Trophoblast cell (in vitro differentiated cells and primary cell): Measurements from ENCODE around the gene ECM2.

Experiments
- DNase-seq, 2 donors: peaks; one replicate each; pipeline ENCODE4 v3.0.0-alpha.2; 2016
- H2AFZ ChIP-seq: 2 replicates; pipeline ENCODE4 v1.6.1; 2013; ENCODE audit warnings: low read length, moderate library complexity, mild to moderate bottlenecking; ENCODE audit not compliant: insufficient read depth, poor library complexity
- H2AK5ac ChIP-seq: 2 replicates; pipeline ENCODE4 v1.6.1; 2013; ENCODE audit warnings: mild to moderate bottlenecking, low read length
- H2BK120ac ChIP-seq: 2 replicates; pipeline ENCODE4 v1.6.1; 2013; ENCODE audit warnings: low read length, mild to moderate bottlenecking, moderate library complexity; ENCODE audit not compliant: insufficient read depth, poor library complexity
- H2BK12ac ChIP-seq: 2 replicates; pipeline ENCODE4 v1.6.1; 2013; ENCODE audit warnings: mild to moderate bottlenecking, low read length, moderate library complexity
- H2BK5ac ChIP-seq: 2 replicates; pipeline ENCODE4 v1.6.1; 2013; ENCODE audit warnings: low read length, low read depth, moderate library complexity, mild to moderate bottlenecking; ENCODE audit not compliant: poor library complexity
- H3K14ac ChIP-seq: 2 replicates; pipeline ENCODE4 v1.6.1; 2013; ENCODE audit warnings: mild to moderate bottlenecking, low read length
- H3K18ac ChIP-seq: 2 replicates; pipeline ENCODE4 v1.6.1; 2013; ENCODE audit warnings: mild to moderate bottlenecking, low read length
- H3K23ac ChIP-seq: 2 replicates; pipeline ENCODE4 v1.6.1; 2013; ENCODE audit warnings: low read length
- H3K27ac ChIP-seq: 2 replicates; pipeline ENCODE4 v1.5.1; 2013; ENCODE audit warnings: low read depth, mild to moderate bottlenecking, inconsistent platforms, low read length, moderate library complexity
- H3K27me3 ChIP-seq: 2 replicates; pipeline ENCODE4 v1.6.1; 2013; ENCODE audit warnings: inconsistent platforms, mild to moderate bottlenecking, low read length, moderate library complexity; ENCODE audit not compliant: insufficient read depth
- H3K36me3 ChIP-seq, 2 experiments: 1 replicate in 1 of 2; 2 replicates in 1 of 2; pipeline ENCODE4 v1.6.1; 2013; ENCODE audit warnings: low read length in 2 of 2, mild to moderate bottlenecking in 2 of 2, moderate library complexity in 1 of 2; ENCODE audit not compliant: insufficient read depth in 2 of 2, control insufficient read depth in 1 of 2
- H3K4ac ChIP-seq: 2 replicates; pipeline ENCODE4 v1.6.1; 2013; ENCODE audit warnings: low read depth, mild to moderate bottlenecking, low read length, moderate library complexity
- H3K4me1 ChIP-seq, 2 experiments: 1 replicate in 1 of 2; 2 replicates in 1 of 2; pipeline ENCODE4 v1.6.1; 2013; ENCODE audit warnings: low read length in 2 of 2, mild to moderate bottlenecking in 2 of 2, moderate library complexity in 1 of 2; ENCODE audit not compliant: insufficient read depth in 2 of 2, control insufficient read depth in 1 of 2
- H3K4me2 ChIP-seq: 2 replicates; pipeline ENCODE4 v1.6.1; 2013; ENCODE audit warnings: inconsistent platforms, mild to moderate bottlenecking, low read length, moderate library complexity
- H3K4me3 ChIP-seq: 2 replicates; pipeline ENCODE4 v1.5.1; 2013; ENCODE audit warnings: mild to moderate bottlenecking, low read depth, low read length, inconsistent platforms
- H3K79me1 ChIP-seq: one replicate; pipeline ENCODE4 v1.6.1; 2013; ENCODE audit warnings: low read length
- H3K79me2 ChIP-seq: 2 replicates; pipeline ENCODE4 v1.6.1; 2013; ENCODE audit warnings: low read length, mild to moderate bottlenecking; ENCODE audit not compliant: control insufficient read depth, insufficient read depth, poor library complexity
- H3K9ac ChIP-seq: 2 replicates; pipeline ENCODE4 v1.6.1; 2013; ENCODE audit warnings: mild to moderate bottlenecking, low read length
- H3K9me3 ChIP-seq: 2 replicates; pipeline ENCODE4 v1.6.1; 2013; ENCODE audit warnings: low read depth, mild to moderate bottlenecking, control low read depth, inconsistent platforms, low read length; ENCODE audit not compliant: insufficient read depth
- H4K12ac ChIP-seq: 2 replicates; pipeline ENCODE4 v1.6.1; 2013; ENCODE audit warnings: low read depth, mild to moderate bottlenecking, low read length, moderate library complexity
- H4K8ac ChIP-seq: 2 replicates; pipeline ENCODE4 v1.6.1; 2013; ENCODE audit warnings: low read depth, mild to moderate bottlenecking, low read length, moderate library complexity
- H4K91ac ChIP-seq: one replicate; pipeline ENCODE4 v1.6.1; 2013; ENCODE audit warnings: low read depth, mild to moderate bottlenecking, low read length, moderate library complexity
- whole genome bisulfite sequencing: extraction: QIAGEN DNeasy Blood & Tissue Kit; methylation state at CpG from one replicate; pipeline ENCODE4 v1.1.7; 2013; ENCODE audit warnings: missing lambda C conversion rate; ENCODE audit not compliant: insufficient read length, insufficient coverage; ENCODE audit errors: extremely low coverage; 5-methylcytosine and 5-hydroxymethylcytosine counted together

Gene ECM2

GRCh38 chr9:92564982-92565381 lies 29.2 kb upstream of the ECM2 start:
- Histone ChIP-seq H4K12ac (no peak overlapping the region), H3K23ac (no peak overlapping the region), H2AFZ (no peak overlapping the region), H3K4me1 (no peaks in the 10 kb centered on the region), H3K79me1 (no peaks in the 10 kb centered on the region), H4K91ac (no peak overlapping the region), H3K27ac (no peak overlapping the region), H3K18ac (no peak overlapping the region), H3K79me2 (no peaks in the 10 kb centered on the region), H3K27me3 (no peaks in the 10 kb centered on the region), H3K4me2 (no peak overlapping the region), H2BK120ac (no peak overlapping the region), H2AK5ac (no peak overlapping the region), H3K14ac (no peak overlapping the region), H3K36me3 (no peaks in the 10 kb centered on the region), H3K9ac (no peak overlapping the region), H4K8ac (no peak overlapping the region), H2BK12ac (no peak overlapping the region), H2BK5ac (no peak overlapping the region), H3K4me3 (no peak overlapping the region), H3K4ac (no peak overlapping the region), H3K9me3 (no peaks in the 10 kb centered on the region)
- no peak for DNase-seq
- no CpG with 5 or more reads among the region's 2 CpGs for WGBS

GRCh38 chr9:92564504-92564903 lies 28.7 kb upstream of the ECM2 start:
- Histone ChIP-seq H2BK12ac (no peak overlapping the region), H3K79me1 (no peaks in the 10 kb centered on the region), H3K4me2 (no peak overlapping the region), H3K4me3 (no peak overlapping the region), H3K23ac (no peak overlapping the region), H3K27me3 (no peaks in the 10 kb centered on the region), H3K4me1 (no peaks in the 10 kb centered on the region), H4K8ac (no peak overlapping the region), H2BK120ac (no peak overlapping the region), H2BK5ac (no peak overlapping the region), H3K27ac (no peak overlapping the region), H2AK5ac (no peak overlapping the region), H3K9ac (no peak overlapping the region), H4K91ac (no peak overlapping the region), H3K9me3 (no peaks in the 10 kb centered on the region), H3K14ac (no peak overlapping the region), H3K36me3 (no peaks in the 10 kb centered on the region), H3K4ac (no peak overlapping the region), H3K79me2 (no peaks in the 10 kb centered on the region), H4K12ac (no peak overlapping the region), H3K18ac (no peak overlapping the region), H2AFZ (no peak overlapping the region)
- DNase-seq = no peak

GRCh38 chr9:92563116-92564100 lies 27.6 kb upstream of the ECM2 start:
- Histone ChIP-seq H2BK12ac (no peak overlapping the region), H3K4me2 (no peak overlapping the region), H3K79me1 (peaks cover 2% of the 10 kb centered on the region), H3K18ac (no peak overlapping the region), H2AK5ac (no peak overlapping the region), H4K91ac (no peak overlapping the region), H3K27ac (no peak overlapping the region), H3K79me2 (no peaks in the 10 kb centered on the region), H3K36me3 (no peaks in the 10 kb centered on the region), H3K4me1 (peaks cover 0 to 5% of the 10 kb centered on the region in 2 experiments), H3K9ac (no peak overlapping the region), H3K27me3 (no peaks in the 10 kb centered on the region), H4K12ac (no peak overlapping the region), H3K14ac (no peak overlapping the region), H2AFZ (no peak overlapping the region), H3K4me3 (no peak overlapping the region), H4K8ac (no peak overlapping the region), H2BK120ac (no peak overlapping the region), H3K23ac (no peak overlapping the region), H3K9me3 (no peaks in the 10 kb centered on the region), H2BK5ac (no peak overlapping the region), H3K4ac (no peak overlapping the region)
- no peak for DNase-seq
- no CpG with 5 or more reads among the region's 3 CpGs for WGBS

- H2AFZ ChIP-seq = no peak overlapping the region
- H2BK120ac ChIP-seq = no peak overlapping the region
- H3K4me1 ChIP-seq = peaks cover 0 to 6% of the 10 kb centered on the region in 2 experiments
- peaks cover 2% of the 10 kb centered on the region for H3K79me1 ChIP-seq
- H4K8ac ChIP-seq = no peak overlapping the region
- H3K14ac ChIP-seq = no peak overlapping the region
- H3K79me2 ChIP-seq = no peaks in the 10 kb centered on the region
- no peak overlapping the region for H3K4me3 ChIP-seq
- H4K91ac ChIP-seq = no peak overlapping the region
- no peak overlapping the region for H3K18ac ChIP-seq
- H3K4ac ChIP-seq = no peak overlapping the region
- H2AK5ac ChIP-seq = no peak overlapping the region
- H3K9ac ChIP-seq = no peak overlapping the region
- no peaks in the 10 kb centered on the region for H3K9me3 ChIP-seq
- no CpG with 5 or more reads among the region's 5 CpGs for WGBS
- no peak overlapping the region for H3K4me2 ChIP-seq
- no peak overlapping the region for H2BK12ac ChIP-seq
- H4K12ac ChIP-seq = no peak overlapping the region
- no peak overlapping the region for H2BK5ac ChIP-seq
- no peak overlapping the region for H3K27ac ChIP-seq
- H3K27me3 ChIP-seq = no peaks in the 10 kb centered on the region
- no peak overlapping the region for H3K23ac ChIP-seq
- no peaks in the 10 kb centered on the region for H3K36me3 ChIP-seq
- no peak for DNase-seq
These were observed 26.7 kb upstream of the ECM2 start for GRCh38 chr9:92562461-92562967.
